ENCODE data around the gene ANAPC13.

DNA sequence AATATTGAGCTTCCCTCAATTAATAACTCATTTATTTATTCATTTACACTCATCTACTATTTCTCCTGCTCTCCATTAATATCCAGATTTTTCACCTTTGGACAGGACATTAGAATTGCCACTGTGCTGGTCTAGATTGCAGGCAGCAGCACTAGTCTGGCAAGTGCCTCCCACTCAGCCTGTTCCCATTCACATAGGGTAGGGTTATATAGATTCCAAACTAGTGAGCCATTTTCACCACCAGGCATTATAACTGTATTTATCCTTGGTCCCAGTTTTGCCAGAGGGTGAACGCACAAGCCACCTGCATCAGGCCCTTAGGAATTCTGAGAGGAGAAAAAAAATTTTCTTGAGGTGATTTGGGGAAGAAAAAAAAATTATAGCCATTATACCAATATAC, 44.5 kb downstream of the ANAPC13 start:
- TF ChIP-seq, protein P1, sequence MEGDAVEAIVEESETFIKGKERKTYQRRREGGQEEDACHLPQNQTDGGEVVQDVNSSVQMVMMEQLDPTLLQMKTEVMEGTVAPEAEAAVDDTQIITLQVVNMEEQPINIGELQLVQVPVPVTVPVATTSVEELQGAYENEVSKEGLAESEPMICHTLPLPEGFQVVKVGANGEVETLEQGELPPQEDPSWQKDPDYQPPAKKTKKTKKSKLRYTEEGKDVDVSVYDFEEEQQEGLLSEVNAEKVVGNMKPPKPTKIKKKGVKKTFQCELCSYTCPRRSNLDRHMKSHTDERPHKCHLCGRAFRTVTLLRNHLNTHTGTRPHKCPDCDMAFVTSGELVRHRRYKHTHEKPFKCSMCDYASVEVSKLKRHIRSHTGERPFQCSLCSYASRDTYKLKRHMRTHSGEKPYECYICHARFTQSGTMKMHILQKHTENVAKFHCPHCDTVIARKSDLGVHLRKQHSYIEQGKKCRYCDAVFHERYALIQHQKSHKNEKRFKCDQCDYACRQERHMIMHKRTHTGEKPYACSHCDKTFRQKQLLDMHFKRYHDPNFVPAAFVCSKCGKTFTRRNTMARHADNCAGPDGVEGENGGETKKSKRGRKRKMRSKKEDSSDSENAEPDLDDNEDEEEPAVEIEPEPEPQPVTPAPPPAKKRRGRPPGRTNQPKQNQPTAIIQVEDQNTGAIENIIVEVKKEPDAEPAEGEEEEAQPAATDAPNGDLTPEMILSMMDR (IDR thresholded peaks at IDR 0.05; ENCODE audit: low read length), result no peak
- TF ChIP-seq EZH2 (optimal IDR thresholded peaks at IDR 0.05; ENCODE audit: low read depth, low read length), result no peak
- TF ChIP-seq EZH2phosphoT487 (IDR thresholded peaks at IDR 0.05; ENCODE audit: low read length), result no peak
